K562 (cell line): ENCODE data around the gene EML6. TPM values are rescaled to one million over a fixed set of nuclear protein-coding genes. Genes with fewer than 3 reads are reported as not detected.

ENCODE experiments used
- FOXK1 ChIP-seq: sonication (generic); formaldehyde crosslinking; IDR thresholded peaks from 2 replicates; pipeline ENCODE4 v1.8.0; 2022; ENCODE audit warnings: missing genetic modification reagents, mild to moderate bottlenecking, borderline replicate concordance
- HEY1 ChIP-seq: fragments of 250-450 bp; sonication (Bioruptor Pico); IDR thresholded peaks from 2 replicates; pipeline ENCODE4 v1.5.0; 2020; ENCODE audit warnings: mild to moderate bottlenecking, moderate library complexity, borderline replicate concordance
- NR2C2 ChIP-seq, 2 experiments: fragments of 200-800 bp in 1 of 2; sonication (Bioruptor generic) in 1 of 2; sonication (generic) in 1 of 2; formaldehyde crosslinking in 1 of 2; IDR thresholded peaks; 2 replicates each; pipeline versions ENCODE4 v1.6.1 to v1.8.0; 2016 to 2022; ENCODE audit warnings: mild to moderate bottlenecking in 1 of 2, missing compliant biosample characterization in 1 of 2, missing genetic modification characterization in 1 of 2, missing genetic modification reagents in 1 of 2
- RBFOX2 ChIP-seq: fragments of 200-400 bp; formaldehyde crosslinking; IDR thresholded peaks from 2 replicates; pipeline ENCODE4 v1.6.1; 2017; ENCODE audit warnings: low read depth, mild to moderate bottlenecking, low read length, moderate library complexity
- SIRT6 ChIP-seq: IDR thresholded peaks from one replicate; pipeline ENCODE4 v1.6.1; 2012; ENCODE audit warnings: low read depth, mild to moderate bottlenecking, control low read depth, inconsistent platforms, low read length, moderate library complexity
- TRIM28 ChIP-seq: fragments of 450-650 bp; IDR thresholded peaks from 2 replicates; pipeline ENCODE4 v1.6.1; 2017
- U2AF1 ChIP-seq: fragments of 200-400 bp; formaldehyde crosslinking; optimal IDR thresholded peaks from 2 replicates; pipeline ENCODE3; 2017; ENCODE audit warnings: mild to moderate bottlenecking, low read depth, low read length, moderate library complexity
- polyA plus RNA-seq, 8 experiments: library from polyadenylated mRNA; depleted of rRNA in 4 of 8; stranded (reverse) in 5 of 8; unstranded in 3 of 8; fragments of >200 nt; fragmentation: Nextera tagmentation in 2 of 8; fragmentation: Illumina TruSeq in 1 of 8; extraction: Ambion mirVana in 2 of 8; extraction: Trizol in 1 of 8; gene quantifications; 2 replicates each; pipeline versions ENCODE4 v1.2.1 to v1.2.3, GENCODE V29; 2011 to 2014; ENCODE audit warnings: inconsistent platforms in 1 of 8, missing spikeins in 1 of 8
- total RNA-seq, 7 experiments: library from RNA; depleted of rRNA in 6 of 7; stranded (reverse); fragments of >200 nt in 6 of 7; fragmentation: Illumina TruSeq in 2 of 7; extraction: Trizol in 2 of 7; gene quantifications; 2 replicates each; pipeline versions ENCODE4 v1.2.1 to v1.2.3, GENCODE V29; 2011 to 2021; ENCODE audit warnings: low replicate concordance in 1 of 7
- TF ChIP-seq, protein P1 (sequence below): fragments of 450-650 bp; formaldehyde crosslinking; conservative IDR thresholded peaks from 2 replicates; pipeline ENCODE4 v1.4.0; 2022; ENCODE audit warnings: mild to moderate bottlenecking, missing genetic modification characterization
- TF ChIP-seq, protein P2 (sequence below): fragments of 450-650 bp; IDR thresholded peaks from 2 replicates; pipeline ENCODE4 v1.6.1; 2016; ENCODE audit warnings: mild to moderate bottlenecking, moderate library complexity
- TF ChIP-seq, protein P3 (sequence below): sonication (generic); formaldehyde crosslinking; IDR thresholded peaks from 2 replicates; pipeline ENCODE4 v1.8.0; 2022; ENCODE audit warnings: mild to moderate bottlenecking, low read depth, missing genetic modification reagents
- TF ChIP-seq, protein P4 (sequence below): fragments of 450-650 bp; IDR thresholded peaks from 2 replicates; pipeline ENCODE4 v1.6.1; 2016; ENCODE audit warnings: missing biosample characterization, missing genetic modification characterization

EML6 gene
- total and polyA plus RNA-seq, 9 of the 15 experiments (the other 6 are each of a cell fraction or from before 2014, with no cell fraction given): 0.07 to 0.56 (median 0.25) TPM

DNA sequence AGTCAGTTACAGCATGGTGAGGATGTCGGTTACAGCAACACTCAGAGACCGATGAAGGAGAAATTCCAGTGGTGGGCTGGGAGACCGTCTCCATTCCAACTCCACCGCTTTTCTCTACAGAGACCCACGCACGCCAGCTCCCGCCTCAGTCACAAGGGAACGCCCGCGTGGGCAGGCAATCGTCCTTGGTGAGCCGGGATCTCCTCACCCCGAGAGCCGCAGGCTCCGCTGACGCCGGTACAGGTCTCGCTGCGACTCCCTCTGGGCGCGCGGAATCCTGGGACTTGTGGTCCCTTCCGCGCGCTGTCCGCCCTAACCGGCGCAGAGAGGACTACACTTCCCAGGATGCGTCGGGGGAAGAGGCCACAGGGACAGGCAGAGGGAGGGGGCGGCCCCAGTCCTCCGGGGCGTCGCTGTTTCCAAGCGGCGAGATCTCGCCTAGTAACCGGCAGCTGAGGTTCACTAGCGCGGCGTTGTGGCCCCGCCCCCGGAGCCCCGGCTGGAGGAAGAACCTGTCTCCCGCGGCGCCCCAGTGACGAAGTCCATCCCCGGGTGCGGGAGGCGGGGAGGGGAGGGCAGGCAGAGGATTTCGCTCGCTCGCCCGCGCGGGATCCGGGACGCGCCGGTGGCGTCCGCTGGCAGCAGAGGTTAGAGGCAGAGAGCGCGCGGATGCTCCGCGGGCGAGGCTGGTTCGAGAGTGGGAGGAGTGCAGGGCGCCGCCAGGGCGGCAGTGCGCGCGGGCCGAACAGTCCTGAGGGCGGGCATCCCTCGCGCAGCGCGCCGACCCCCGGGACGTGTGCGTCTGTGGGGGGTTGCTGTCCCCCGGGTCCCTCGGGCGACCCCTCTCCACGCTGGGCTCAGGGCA, at the start of gene EML6 (continued):
- TF ChIP-seq, protein P1, sequence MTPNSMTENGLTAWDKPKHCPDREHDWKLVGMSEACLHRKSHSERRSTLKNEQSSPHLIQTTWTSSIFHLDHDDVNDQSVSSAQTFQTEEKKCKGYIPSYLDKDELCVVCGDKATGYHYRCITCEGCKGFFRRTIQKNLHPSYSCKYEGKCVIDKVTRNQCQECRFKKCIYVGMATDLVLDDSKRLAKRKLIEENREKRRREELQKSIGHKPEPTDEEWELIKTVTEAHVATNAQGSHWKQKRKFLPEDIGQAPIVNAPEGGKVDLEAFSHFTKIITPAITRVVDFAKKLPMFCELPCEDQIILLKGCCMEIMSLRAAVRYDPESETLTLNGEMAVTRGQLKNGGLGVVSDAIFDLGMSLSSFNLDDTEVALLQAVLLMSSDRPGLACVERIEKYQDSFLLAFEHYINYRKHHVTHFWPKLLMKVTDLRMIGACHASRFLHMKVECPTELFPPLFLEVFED (CRISPR knock-in tag): no peak
- TF ChIP-seq SIRT6: no peak
- TF ChIP-seq, protein P2, sequence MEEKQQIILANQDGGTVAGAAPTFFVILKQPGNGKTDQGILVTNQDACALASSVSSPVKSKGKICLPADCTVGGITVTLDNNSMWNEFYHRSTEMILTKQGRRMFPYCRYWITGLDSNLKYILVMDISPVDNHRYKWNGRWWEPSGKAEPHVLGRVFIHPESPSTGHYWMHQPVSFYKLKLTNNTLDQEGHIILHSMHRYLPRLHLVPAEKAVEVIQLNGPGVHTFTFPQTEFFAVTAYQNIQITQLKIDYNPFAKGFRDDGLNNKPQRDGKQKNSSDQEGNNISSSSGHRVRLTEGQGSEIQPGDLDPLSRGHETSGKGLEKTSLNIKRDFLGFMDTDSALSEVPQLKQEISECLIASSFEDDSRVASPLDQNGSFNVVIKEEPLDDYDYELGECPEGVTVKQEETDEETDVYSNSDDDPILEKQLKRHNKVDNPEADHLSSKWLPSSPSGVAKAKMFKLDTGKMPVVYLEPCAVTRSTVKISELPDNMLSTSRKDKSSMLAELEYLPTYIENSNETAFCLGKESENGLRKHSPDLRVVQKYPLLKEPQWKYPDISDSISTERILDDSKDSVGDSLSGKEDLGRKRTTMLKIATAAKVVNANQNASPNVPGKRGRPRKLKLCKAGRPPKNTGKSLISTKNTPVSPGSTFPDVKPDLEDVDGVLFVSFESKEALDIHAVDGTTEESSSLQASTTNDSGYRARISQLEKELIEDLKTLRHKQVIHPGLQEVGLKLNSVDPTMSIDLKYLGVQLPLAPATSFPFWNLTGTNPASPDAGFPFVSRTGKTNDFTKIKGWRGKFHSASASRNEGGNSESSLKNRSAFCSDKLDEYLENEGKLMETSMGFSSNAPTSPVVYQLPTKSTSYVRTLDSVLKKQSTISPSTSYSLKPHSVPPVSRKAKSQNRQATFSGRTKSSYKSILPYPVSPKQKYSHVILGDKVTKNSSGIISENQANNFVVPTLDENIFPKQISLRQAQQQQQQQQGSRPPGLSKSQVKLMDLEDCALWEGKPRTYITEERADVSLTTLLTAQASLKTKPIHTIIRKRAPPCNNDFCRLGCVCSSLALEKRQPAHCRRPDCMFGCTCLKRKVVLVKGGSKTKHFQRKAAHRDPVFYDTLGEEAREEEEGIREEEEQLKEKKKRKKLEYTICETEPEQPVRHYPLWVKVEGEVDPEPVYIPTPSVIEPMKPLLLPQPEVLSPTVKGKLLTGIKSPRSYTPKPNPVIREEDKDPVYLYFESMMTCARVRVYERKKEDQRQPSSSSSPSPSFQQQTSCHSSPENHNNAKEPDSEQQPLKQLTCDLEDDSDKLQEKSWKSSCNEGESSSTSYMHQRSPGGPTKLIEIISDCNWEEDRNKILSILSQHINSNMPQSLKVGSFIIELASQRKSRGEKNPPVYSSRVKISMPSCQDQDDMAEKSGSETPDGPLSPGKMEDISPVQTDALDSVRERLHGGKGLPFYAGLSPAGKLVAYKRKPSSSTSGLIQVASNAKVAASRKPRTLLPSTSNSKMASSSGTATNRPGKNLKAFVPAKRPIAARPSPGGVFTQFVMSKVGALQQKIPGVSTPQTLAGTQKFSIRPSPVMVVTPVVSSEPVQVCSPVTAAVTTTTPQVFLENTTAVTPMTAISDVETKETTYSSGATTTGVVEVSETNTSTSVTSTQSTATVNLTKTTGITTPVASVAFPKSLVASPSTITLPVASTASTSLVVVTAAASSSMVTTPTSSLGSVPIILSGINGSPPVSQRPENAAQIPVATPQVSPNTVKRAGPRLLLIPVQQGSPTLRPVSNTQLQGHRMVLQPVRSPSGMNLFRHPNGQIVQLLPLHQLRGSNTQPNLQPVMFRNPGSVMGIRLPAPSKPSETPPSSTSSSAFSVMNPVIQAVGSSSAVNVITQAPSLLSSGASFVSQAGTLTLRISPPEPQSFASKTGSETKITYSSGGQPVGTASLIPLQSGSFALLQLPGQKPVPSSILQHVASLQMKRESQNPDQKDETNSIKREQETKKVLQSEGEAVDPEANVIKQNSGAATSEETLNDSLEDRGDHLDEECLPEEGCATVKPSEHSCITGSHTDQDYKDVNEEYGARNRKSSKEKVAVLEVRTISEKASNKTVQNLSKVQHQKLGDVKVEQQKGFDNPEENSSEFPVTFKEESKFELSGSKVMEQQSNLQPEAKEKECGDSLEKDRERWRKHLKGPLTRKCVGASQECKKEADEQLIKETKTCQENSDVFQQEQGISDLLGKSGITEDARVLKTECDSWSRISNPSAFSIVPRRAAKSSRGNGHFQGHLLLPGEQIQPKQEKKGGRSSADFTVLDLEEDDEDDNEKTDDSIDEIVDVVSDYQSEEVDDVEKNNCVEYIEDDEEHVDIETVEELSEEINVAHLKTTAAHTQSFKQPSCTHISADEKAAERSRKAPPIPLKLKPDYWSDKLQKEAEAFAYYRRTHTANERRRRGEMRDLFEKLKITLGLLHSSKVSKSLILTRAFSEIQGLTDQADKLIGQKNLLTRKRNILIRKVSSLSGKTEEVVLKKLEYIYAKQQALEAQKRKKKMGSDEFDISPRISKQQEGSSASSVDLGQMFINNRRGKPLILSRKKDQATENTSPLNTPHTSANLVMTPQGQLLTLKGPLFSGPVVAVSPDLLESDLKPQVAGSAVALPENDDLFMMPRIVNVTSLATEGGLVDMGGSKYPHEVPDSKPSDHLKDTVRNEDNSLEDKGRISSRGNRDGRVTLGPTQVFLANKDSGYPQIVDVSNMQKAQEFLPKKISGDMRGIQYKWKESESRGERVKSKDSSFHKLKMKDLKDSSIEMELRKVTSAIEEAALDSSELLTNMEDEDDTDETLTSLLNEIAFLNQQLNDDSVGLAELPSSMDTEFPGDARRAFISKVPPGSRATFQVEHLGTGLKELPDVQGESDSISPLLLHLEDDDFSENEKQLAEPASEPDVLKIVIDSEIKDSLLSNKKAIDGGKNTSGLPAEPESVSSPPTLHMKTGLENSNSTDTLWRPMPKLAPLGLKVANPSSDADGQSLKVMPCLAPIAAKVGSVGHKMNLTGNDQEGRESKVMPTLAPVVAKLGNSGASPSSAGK: no peak
- no peak for TF ChIP-seq U2AF1
- peak; percentile 81; the same call in 1 of the 2 replicates for TF ChIP-seq NR2C2 (CRISPR knock-in tag; IDR thresholded peaks at IDR 0.05)
- TF ChIP-seq NR2C2 (tag; IDR thresholded peaks at IDR 0.05): peak; percentile 96
- TF ChIP-seq FOXK1 (CRISPR knock-in tag): no peak
- TF ChIP-seq, protein P3, sequence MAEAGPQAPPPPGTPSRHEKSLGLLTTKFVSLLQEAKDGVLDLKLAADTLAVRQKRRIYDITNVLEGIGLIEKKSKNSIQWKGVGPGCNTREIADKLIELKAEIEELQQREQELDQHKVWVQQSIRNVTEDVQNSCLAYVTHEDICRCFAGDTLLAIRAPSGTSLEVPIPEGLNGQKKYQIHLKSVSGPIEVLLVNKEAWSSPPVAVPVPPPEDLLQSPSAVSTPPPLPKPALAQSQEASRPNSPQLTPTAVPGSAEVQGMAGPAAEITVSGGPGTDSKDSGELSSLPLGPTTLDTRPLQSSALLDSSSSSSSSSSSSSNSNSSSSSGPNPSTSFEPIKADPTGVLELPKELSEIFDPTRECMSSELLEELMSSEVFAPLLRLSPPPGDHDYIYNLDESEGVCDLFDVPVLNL (CRISPR knock-in tag): no peak
- TF ChIP-seq TRIM28: no peak
- TF ChIP-seq HEY1: no peak
- TF ChIP-seq, protein P4, sequence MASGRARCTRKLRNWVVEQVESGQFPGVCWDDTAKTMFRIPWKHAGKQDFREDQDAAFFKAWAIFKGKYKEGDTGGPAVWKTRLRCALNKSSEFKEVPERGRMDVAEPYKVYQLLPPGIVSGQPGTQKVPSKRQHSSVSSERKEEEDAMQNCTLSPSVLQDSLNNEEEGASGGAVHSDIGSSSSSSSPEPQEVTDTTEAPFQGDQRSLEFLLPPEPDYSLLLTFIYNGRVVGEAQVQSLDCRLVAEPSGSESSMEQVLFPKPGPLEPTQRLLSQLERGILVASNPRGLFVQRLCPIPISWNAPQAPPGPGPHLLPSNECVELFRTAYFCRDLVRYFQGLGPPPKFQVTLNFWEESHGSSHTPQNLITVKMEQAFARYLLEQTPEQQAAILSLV (tag): no peak
- TF ChIP-seq RBFOX2: peak; percentile 85
